Ammon's horn (tissue), 1 donor: ENCODE results near the gene FBXO33.
A peak's percentile ranks its signal among the peaks of the same experiment; 100 is the strongest.
"Not testable (repeated sequence)": the region's sequence is repeated elsewhere in the genome, so short reads cannot be mapped to it uniquely, and the experiment has no call there.

Experiments
- DNase-seq: peaks from one replicate; pipeline ENCODE4 v3.0.0-alpha.2; 2016; ENCODE audit warnings: low spot score

FBXO33 gene

DNA sequence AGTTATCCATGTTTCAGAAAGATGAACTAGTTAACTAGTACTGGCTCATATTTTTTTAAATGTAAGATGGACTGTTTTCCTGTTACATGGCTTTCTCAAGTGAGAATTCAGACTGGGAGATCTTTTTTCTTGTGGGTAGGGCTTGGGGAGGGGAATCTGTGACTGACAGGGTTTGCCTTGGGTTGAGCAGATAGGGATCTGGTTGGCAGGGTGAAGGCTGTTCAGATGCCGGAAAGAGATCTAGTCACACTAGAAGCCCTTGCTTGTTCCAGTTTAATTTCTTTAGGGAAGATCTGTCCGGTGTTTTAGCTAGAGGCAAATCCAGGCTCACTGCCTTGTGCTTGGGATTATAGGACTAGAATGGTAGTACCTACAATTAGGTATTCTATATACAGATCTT is 63.2 kb downstream of the FBXO33 start:
- no peak for DNase-seq

DNA sequence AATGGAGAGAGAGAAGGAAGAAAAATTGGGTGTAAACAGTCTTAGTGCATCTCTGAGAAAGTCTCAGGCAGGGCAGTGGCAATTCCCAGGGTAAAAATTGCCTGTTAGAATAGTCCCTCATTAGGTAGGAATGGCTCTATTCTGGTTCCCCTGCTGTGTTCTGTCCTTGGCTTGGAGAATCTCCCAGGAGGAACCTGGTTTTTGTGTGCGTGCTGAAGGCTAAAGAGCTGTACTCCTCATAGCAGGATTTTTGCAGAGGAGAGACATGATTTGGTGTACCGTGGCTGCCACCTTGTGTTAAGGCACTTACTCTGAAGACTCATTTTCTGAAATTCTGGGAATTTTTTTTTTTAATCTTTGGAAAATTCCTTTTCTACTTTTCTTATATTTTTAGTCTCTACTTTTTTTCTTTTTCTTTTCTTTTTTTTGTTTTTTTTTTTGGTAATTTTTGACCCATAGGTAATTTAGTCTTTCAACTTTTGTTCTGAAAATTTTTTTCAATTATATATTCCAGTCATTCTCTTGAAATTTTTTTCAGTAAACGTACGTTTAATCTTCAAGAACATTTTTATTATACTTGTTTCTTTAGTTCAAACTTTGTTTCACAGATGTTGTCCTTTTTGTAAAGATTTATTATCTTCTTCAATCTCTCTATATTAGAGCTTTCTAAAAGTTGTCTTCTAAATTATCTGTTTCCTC is 63.8 kb downstream of the FBXO33 start:
- DNase-seq: peak; percentile 82

DNA sequence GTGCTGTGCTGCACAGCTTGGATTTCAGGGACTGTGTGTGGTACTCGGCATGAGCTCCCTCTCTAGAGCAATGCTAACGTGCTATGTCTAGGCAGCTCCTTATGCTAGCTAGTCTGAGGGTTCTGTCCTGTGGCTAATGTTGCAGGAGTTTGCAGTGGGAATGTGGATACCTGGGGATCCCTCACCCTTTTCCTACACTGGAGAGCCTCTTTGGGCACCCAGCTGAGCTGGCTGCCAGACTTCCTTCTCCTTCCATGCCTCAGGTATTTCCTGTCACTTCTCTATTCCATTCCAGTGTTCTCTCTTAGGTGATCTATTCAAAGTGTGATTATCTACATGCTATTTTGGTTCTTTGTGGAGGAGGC is 64.9 kb downstream of the FBXO33 start:
- peak; percentile 30 for DNase-seq

DNA sequence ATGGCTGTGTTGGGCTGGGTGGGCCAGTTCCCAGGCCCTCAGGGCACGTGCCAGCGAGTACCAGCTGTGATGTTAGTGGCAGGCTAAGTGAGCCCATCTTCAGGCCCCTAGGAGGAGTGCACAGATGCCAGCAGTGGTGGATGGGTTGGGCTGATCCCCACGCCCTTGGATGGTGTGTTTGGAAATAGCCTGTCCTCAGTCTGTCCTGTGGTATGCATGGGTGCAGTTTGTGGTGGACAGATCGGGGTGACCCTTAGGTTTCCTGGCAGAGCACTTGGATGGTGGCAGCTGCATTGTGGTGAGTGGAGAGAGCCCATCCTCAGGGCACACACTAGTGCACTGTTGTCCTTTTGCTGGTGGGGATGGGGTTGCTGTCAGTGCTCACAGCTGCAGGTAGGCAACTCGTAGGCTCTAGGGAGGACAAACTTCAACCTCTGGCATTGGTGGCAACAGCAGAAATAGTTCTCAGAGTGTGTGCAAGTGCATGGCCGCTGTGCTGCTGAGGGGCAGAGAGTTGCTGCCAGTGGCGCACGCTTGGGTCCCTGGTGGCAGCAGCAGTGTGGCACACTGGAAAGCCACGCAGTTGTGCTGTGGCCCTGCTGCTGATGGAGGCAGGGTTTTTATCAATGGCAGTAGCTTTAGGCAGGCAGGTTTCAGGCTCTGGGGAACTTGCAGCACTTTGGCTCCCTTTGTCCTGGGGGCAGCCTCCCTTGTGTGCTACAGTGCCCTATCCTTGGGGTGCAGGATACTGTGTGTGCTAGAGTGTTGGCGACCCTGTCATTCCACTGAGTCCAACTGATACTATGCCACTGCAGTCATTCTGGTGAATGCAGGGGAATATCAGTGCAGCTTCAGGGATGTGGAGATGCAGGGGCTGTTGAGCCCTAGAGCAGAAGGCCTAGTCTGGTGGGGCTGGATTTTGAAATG is 65.5 kb downstream of the FBXO33 start:
- DNase-seq: no peak

DNA sequence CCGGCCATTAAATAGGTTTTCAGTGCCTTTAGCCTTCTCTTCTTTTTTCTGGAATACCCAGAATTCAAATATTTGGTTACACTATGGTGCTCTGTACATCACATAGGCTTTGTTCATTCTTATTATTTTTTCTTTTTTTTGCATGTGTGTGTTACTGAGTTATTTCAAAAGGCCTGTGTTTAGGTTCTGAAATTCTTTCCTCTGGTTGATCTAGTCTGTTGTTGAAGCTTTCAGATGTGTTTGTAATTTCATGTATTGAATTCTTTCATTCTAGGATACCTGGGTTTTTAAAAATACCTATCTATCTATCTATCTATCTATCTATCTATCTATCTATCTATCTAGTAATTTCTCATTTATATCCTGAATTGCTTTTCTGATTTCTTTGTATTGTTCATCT is 66.9 kb downstream of the FBXO33 start:
- DNase-seq: no peak

DNA sequence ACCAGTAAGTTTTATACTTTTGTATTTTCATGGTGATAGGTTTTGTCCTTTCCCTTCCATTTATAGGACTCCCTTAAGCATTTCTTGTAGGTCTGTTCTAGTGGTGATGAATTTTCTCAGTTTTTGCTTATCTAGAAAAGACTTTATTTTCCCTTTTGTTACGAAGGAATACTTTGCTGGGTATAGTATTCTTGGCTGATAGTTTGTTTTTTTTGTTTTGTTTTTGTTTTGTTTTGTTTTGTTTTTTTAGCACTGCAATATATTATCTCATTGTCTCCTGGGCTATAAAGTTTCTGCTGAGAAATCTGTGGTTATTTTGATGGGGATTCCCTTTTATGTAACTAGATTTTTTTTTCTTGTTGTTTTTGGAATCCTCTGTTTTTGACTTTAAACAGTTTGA is 67.7 kb downstream of the FBXO33 start:
- DNase-seq: no peak

DNA sequence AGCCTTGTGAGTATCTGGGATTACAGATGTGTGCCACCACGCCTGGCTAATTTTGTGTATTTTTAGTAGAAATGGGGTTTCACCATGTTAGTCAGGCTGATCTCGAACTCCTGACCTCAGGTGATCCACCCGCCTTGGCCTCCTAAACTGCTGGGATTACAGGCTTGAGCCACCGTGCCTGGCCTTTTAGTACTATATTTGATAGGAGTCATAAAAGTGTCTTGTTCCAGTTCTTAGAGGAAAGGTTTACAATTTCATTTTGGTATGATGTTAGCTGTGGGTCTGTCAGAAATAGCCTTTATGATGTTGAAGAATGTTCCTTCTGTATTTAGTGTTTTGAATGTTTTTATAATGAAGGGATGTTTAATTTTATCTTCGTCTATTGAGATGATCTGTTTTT is 70.7 kb downstream of the FBXO33 start:
- DNase-seq: not testable (repeated sequence)

DNA sequence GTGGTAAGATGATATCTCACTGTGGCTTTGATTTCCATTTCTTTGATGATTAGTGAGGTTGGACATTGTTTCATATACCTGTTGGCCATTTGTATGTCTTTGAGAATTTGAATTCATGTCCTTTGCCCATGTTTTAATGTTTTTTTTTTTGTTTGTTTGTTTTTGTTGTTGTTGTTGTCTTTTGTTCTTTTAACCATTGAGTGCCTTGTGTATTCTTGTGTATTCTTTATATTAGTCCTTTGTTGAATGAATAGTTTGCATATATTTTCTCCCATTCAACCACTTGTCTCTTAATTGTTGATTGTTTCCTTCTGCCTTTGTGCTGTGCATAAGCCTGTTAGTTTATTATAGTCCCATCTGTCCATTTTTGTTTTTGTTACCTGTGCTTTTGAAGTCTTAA is 71.9 kb downstream of the FBXO33 start:
- no peak for DNase-seq

DNA sequence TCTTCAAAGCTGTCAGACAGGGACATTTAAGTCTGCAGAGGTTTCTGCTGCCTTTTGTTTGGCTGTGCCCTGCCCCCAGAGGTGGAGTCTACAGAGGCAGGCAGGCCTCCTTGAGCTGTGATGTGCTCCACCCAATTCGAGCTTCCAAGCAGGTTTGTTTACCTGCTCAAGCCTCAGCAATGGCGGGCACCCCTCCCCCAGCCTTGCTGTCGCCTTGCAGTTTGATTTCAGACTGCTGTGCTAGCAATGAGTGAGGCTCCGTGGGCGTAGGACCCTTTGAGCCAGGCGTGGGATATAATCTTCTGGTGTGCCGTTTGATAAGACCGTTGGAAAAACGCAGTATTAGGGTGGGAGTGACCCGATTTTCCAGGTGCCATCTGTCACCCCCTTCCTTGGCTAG is 73.2 kb downstream of the FBXO33 start:
- not testable (repeated sequence) for DNase-seq

DNA sequence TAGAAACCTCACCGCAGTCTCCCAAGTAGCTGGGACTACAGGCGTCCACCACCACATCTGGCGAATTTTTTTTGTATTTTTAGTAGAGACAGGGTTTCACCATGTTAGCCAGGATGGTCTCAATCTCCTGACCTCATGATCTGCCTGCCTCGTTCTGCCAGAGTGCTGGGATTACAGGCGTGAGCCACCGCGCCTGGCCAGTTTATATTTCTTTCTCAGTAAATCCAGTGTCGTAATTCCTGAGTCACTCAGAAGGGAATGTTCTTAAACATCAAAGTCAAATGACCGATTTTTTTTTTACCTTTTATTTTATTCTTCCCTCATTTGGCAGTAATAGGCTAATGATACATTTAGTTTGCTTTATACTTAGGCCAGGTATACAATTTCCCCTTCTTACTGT is 80.5 kb downstream of the FBXO33 start:
- DNase-seq: no peak

DNA sequence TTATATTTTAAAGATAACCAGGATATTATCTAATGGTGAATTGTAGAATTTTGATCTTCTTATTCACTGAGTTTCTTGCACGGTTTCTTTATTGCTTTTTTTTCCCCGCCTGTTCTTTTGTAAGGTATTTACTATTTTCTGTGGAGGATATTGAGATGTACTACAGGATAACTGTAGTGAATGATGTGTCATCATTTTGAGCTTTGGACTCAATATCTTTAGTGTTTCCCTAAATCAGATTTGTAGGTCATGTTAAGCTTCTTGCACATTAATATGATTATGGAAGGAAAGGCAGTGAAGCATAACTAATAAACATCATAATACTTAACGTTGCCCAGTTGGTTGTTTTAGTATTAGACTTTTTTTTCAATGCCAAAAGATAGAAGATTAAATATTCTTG is 81.4 kb downstream of the FBXO33 start:
- DNase-seq: no peak
